ENCODE results near the gene KDELR1.

KDELR1 gene

DNA sequence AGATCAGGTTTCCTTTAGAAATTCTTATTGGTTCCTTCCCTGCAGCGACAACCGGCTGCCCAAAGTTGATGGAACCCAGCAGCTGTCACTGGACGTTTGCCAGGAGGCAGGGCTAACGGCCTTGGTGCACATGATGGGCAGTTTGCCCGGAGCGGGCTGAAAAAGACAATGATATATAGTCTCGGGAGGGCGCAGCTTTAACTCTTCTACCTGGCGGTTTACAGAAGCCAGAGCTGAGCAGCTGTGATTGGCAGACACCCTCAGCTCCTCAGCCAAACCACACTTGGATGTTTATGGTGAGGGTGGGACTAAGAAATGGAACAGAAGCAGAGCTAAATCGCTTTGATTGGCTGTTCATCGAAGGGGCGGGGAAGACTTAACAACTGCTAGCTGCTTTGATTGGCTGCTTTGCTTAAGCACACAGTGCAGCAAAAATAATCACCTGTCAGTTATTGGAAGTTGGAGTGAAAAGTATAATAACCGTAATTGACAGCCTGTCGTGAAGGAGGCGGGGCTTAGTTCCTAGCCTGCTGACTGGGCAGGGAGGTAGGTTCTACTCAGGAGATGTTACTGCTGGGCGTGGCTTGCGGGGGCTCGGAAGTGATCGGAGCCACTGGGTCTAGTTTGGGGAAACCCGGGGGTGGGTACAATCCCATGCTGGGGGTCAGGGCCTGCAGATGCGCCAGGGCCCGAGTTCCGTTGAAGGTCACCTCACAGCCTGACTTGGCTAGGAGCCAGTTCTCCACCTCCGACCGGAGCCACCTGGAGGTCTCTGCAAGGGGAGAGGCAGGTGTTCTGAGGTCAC is 58.5 kb downstream of the KDELR1 start:
- H3K27ac Mint-ChIP-seq, result peak overlapping the region; percentile 98
- peaks cover 56% of the 10 kb centered on the region for H3K4me1 Mint-ChIP-seq (ENCODE audit: low read depth)
- peak overlapping the region; percentile 80 for H3K4me3 Mint-ChIP-seq
- no peaks in the 10 kb centered on the region for H3K27me3 Mint-ChIP-seq
- H3K9me3 Mint-ChIP-seq, result no peaks in the 10 kb centered on the region
- H3K36me3 Mint-ChIP-seq (ENCODE audit: low read depth), result peaks cover 42% of the 10 kb centered on the region
- peak; percentile 86 for DNase-seq

All from activated T-cell treated with anti-CD3 and anti-CD28 coated beads, Interleukin-2, amount 50 U/mL, for 24 hours (primary cell).